WTC11 (cell line): Measurements from ENCODE around the gene PRIM1. TPM values are rescaled to one million over a fixed set of nuclear protein-coding genes. Genes with fewer than 3 reads are reported as not detected.
"Not testable (repeated sequence)": the region's sequence is repeated elsewhere in the genome, so short reads cannot be mapped to it uniquely, and the experiment has no call there.

Experiments used
- ATAC-seq: fragments of 200-7000 bp; cut with Tn5 transposase; 2 replicates; pipeline ENCODE4 v1.10.0; 2021; ENCODE audit warnings: mild to moderate bottlenecking, moderate library complexity
- CTCF ChIA-PET: fragments of 300-600 bp; sonication (Branson Sonifier 250); formaldehyde crosslinking; loops from one replicate; lab custom pipeline; 2021; ENCODE audit warnings: antibody characterized with exemption; lab: Charles Lee
- POLR2A ChIA-PET: fragments of 350-600 bp; sonication (Branson Sonifier 250); formaldehyde crosslinking; loops from one replicate; lab custom pipeline; 2021; ENCODE audit warnings: antibody characterized with exemption; lab: Charles Lee
- DNase-seq: peaks from one replicate; pipeline ENCODE4 v3.0.0; 2021; ENCODE audit warnings: low spot score
- H3K27ac Mint-ChIP-seq: 2 replicates; pipeline ENCODE4 v1.8.0; 2021; ENCODE audit warnings: mixed read lengths
- H3K27me3 Mint-ChIP-seq: 2 replicates; pipeline ENCODE4 v1.8.0; 2021; ENCODE audit warnings: low read depth, mild to moderate bottlenecking, moderate library complexity, mixed read lengths
- H3K36me3 Mint-ChIP-seq: 2 replicates; pipeline ENCODE4 v1.8.0; 2021; ENCODE audit warnings: mixed read lengths
- H3K4me1 Mint-ChIP-seq: 2 replicates; pipeline ENCODE4 v1.8.0; 2022; ENCODE audit warnings: mixed read lengths
- H3K4me3 Mint-ChIP-seq: 2 replicates; pipeline ENCODE4 v1.8.0; 2021; ENCODE audit warnings: mild to moderate bottlenecking, moderate library complexity, mixed read lengths
- H3K9me3 Mint-ChIP-seq: 2 replicates; pipeline ENCODE4 v1.8.0; 2021; ENCODE audit warnings: mixed read lengths
- CREM ChIP-seq: sonication (generic); formaldehyde crosslinking; IDR thresholded peaks from 2 replicates; pipeline ENCODE4 v1.8.1; 2022; ENCODE audit warnings: mild to moderate bottlenecking, missing genetic modification reagents, moderate library complexity
- GRHL2 ChIP-seq: fragments of 250-450 bp; sonication (Bioruptor Pico); IDR thresholded peaks from 2 replicates; pipeline ENCODE4 v1.8.0; 2022; ENCODE audit warnings: mild to moderate bottlenecking, moderate library complexity; ENCODE audit not compliant: insufficient replicate concordance, severe bottlenecking
- HMGA2 ChIP-seq: fragments of 250-450 bp; sonication (Bioruptor Pico); IDR thresholded peaks from 2 replicates; pipeline ENCODE4 v1.4.0; 2021; ENCODE audit warnings: mild to moderate bottlenecking, moderate library complexity
- NFE2L1 ChIP-seq: sonication (generic); formaldehyde crosslinking; IDR thresholded peaks from 2 replicates; pipeline ENCODE4 v1.8.1; 2023; ENCODE audit warnings: missing genetic modification reagents
- NR3C1 ChIP-seq: sonication (generic); formaldehyde crosslinking; conservative IDR thresholded peaks from 2 replicates; pipeline ENCODE4 v1.8.1; 2023; ENCODE audit warnings: low read depth, mild to moderate bottlenecking, missing genetic modification reagents
- OVOL2 ChIP-seq: fragments of 250-450 bp; sonication (Bioruptor Pico); IDR thresholded peaks from 2 replicates; pipeline ENCODE4 v1.9.0; 2021; ENCODE audit warnings: mild to moderate bottlenecking, borderline replicate concordance
- RELA ChIP-seq: sonication (generic); formaldehyde crosslinking; IDR thresholded peaks from 2 replicates; pipeline ENCODE4 v1.8.1; 2022; ENCODE audit warnings: missing genetic modification reagents, mild to moderate bottlenecking, borderline replicate concordance
- SP1 ChIP-seq: sonication (generic); formaldehyde crosslinking; conservative IDR thresholded peaks from 2 replicates; pipeline ENCODE4 v1.8.1; 2022; ENCODE audit warnings: missing genetic modification reagents
- ZNF232 ChIP-seq: sonication (generic); formaldehyde crosslinking; IDR thresholded peaks from 2 replicates; pipeline ENCODE4 v1.8.0; 2022; ENCODE audit warnings: mild to moderate bottlenecking, missing genetic modification reagents
- ZNF317 ChIP-seq: sonication (generic); formaldehyde crosslinking; IDR thresholded peaks from 2 replicates; pipeline ENCODE4 v1.8.1; 2023; ENCODE audit warnings: low read depth, mild to moderate bottlenecking, moderate library complexity, missing genetic modification reagents, borderline replicate concordance
- total RNA-seq: library from RNA; stranded (reverse); gene quantifications from 3 replicates; pipeline ENCODE4 v1.2.3, GENCODE V29; 2021
- TF ChIP-seq, protein P1 (sequence below): fragments of 250-450 bp; sonication (Bioruptor Pico); IDR thresholded peaks from 2 replicates; pipeline ENCODE4 v1.9.0; 2021; ENCODE audit warnings: mild to moderate bottlenecking
- TF ChIP-seq, protein P2 (sequence below): sonication (generic); formaldehyde crosslinking; IDR thresholded peaks from 2 replicates; pipeline ENCODE4 v1.8.0; 2022; ENCODE audit warnings: missing genetic modification reagents

The PRIM1 gene
- total RNA-seq, 1 experiment from 2014 or later, result 54.0 TPM

DNA sequence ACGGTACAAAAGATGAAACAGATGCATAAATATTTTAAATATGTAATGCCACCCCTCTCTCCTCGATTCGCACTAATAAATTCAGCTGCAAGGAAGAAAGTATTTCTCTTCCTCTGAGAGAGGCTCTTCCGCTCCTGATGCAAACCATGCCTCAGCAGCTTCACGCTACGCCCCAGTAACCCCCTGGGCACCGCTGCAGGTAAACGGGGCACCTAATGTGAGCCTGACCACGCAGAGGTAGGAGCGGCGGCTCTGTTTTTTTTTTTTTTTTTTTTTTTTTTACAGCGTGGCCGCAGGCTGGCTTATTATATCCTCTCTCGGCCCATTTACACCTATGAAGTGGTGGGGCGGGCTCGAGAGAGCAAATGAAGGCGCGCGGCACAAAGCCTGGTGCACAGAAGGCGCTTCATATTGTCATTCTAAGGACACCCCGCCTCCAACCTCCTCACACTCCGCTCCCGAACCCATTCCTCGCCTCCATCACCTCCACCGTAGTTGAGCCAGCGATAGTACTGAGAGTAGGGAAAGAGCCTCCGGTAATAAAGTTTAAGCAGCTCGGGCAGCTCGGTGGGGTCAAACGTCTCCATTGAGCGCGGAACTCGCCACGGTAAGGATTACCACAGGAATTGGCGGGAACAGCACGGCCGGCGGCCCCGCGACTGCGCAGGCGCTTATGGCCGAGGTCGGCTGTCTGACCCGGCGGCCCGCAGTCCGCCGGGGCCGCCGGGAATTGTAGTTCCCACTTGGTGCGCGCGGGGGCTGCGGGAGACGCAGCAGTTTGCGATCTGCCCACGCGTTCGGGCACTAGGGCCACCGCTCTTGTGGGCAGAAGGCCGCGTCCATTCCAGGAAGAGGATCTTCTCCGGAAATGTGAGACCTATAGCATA is at the start of gene PRIM1 (continued):
- TF ChIP-seq, protein P1, sequence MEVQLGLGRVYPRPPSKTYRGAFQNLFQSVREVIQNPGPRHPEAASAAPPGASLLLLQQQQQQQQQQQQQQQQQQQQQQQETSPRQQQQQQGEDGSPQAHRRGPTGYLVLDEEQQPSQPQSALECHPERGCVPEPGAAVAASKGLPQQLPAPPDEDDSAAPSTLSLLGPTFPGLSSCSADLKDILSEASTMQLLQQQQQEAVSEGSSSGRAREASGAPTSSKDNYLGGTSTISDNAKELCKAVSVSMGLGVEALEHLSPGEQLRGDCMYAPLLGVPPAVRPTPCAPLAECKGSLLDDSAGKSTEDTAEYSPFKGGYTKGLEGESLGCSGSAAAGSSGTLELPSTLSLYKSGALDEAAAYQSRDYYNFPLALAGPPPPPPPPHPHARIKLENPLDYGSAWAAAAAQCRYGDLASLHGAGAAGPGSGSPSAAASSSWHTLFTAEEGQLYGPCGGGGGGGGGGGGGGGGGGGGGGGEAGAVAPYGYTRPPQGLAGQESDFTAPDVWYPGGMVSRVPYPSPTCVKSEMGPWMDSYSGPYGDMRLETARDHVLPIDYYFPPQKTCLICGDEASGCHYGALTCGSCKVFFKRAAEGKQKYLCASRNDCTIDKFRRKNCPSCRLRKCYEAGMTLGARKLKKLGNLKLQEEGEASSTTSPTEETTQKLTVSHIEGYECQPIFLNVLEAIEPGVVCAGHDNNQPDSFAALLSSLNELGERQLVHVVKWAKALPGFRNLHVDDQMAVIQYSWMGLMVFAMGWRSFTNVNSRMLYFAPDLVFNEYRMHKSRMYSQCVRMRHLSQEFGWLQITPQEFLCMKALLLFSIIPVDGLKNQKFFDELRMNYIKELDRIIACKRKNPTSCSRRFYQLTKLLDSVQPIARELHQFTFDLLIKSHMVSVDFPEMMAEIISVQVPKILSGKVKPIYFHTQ, result peak; percentile 18; the same call in 1 of the 2 replicates
- TF ChIP-seq ZNF317 (CRISPR knock-in tag), result no peak

DNA sequence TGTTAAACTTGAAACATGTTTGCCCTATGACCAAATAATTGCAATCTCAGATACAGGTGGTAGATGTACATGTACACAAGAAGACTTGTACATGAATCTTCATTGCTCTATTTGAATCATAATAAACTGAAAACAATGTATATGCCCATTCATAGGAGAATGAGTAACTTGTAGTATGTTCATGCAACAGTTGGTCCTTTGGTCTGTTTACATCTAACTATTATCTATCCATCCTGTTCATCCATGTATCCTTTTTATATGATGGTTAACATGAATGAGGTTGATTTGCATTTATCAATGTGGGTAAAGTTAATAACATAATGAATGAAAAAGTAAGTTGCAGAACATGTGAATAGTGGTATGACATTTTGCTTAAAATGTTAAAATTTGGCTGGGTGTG is 48.1 kb upstream of the PRIM1 start:
- DNase-seq (no peak), ATAC-seq (no peak)

DNA sequence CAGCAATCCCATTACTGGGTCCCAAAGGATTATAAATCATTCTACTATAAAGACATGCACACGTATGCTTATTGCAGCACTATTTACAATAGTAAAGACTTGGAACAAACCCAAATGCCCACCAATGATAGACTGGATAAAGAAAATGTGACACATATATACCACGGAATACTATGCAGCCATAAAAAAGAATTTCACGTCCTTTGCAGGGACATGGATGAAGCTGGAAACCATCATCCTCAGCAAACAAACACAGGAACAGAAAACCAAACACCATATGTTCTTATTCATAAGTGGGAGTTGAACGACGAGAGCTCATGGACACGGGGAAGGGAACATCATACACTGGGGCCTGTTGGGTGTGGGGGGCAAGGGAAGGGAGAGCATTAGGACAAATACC is 47.2 kb upstream of the PRIM1 start:
- H3K9me3 Mint-ChIP-seq, result peaks cover 30% of the 10 kb centered on the region
- ATAC-seq, H3K27me3 Mint-ChIP-seq, H3K4me3 Mint-ChIP-seq, POLR2A ChIA-PET, H3K27ac Mint-ChIP-seq, CTCF ChIA-PET, H3K36me3 Mint-ChIP-seq, H3K4me1 Mint-ChIP-seq, DNase-seq: not testable (repeated sequence)

More for the DNA sequence above, 48.1 kb upstream of the PRIM1 start:
- TF ChIP-seq OVOL2 (CRISPR knock-in tag), result no peak
- no peak for TF ChIP-seq NFE2L1
- TF ChIP-seq, all 79 proteins: peak for 0
- Mint-ChIP-seq H3K4me3 (no peak overlapping the region), H3K36me3 (no peaks in the 10 kb centered on the region), H3K27me3 (no peaks in the 10 kb centered on the region), H3K9me3 (peaks cover 28% of the 10 kb centered on the region), H3K27ac (no peak overlapping the region), H3K4me1 (no peaks in the 10 kb centered on the region)
- ChIA-PET CTCF (no interaction called here), POLR2A (no interaction called here)

DNA sequence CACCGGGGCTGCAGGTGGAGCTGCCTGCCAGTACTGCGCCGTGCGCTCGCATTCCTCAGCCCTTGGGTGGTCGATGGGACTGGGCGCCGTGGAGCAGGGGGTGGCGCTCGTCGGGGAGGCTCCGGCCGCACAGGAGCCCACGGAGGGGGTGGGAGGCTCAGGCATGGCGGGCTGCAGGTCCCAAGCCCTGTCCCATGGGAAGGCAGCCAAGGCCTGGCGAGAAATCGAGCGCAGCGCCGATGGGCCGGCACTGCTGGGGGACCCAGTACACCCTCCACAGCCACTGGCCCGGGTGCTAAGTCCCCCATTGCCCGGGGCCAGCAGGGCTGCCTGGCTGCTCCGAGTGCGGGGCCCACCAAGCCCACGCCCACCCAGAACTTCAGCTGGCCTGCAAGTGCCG is 43.7 kb upstream of the PRIM1 start:
- POLR2A ChIA-PET, ATAC-seq, CTCF ChIA-PET, H3K27me3 Mint-ChIP-seq, H3K27ac Mint-ChIP-seq, H3K4me3 Mint-ChIP-seq, DNase-seq, H3K4me1 Mint-ChIP-seq, H3K36me3 Mint-ChIP-seq: not testable (repeated sequence)
- peaks cover 23% of the 10 kb centered on the region for H3K9me3 Mint-ChIP-seq

DNA sequence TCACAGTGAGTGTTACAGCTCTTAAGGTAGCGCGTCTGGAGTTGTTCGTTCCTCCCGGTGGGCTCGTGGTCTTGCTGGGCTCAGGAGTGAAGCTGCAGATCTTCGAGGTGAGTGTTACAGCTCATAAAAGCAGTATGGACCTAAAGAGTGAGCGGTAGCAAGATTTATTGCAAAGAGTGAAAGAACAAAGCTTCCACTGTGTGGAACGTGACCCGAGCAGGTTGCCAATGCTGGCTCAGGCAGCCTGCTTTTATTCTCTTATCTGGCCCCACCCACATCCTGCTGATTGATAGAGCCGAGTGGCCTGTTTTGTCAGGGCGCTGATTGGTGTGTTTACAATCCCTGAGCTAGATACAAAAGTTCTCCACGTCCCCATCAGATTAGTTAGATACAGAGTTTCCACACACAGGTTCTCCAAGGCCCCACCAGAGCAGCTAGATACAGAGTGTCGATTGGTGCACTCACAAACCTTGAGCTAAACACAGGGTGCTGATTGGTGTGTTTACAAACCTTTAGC is 43.0 kb upstream of the PRIM1 start:
- H3K27ac Mint-ChIP-seq, H3K27me3 Mint-ChIP-seq, H3K4me3 Mint-ChIP-seq, DNase-seq, H3K36me3 Mint-ChIP-seq, ATAC-seq, H3K4me1 Mint-ChIP-seq, POLR2A ChIA-PET, CTCF ChIA-PET: not testable (repeated sequence)
- H3K9me3 Mint-ChIP-seq, result peaks cover 29% of the 10 kb centered on the region

DNA sequence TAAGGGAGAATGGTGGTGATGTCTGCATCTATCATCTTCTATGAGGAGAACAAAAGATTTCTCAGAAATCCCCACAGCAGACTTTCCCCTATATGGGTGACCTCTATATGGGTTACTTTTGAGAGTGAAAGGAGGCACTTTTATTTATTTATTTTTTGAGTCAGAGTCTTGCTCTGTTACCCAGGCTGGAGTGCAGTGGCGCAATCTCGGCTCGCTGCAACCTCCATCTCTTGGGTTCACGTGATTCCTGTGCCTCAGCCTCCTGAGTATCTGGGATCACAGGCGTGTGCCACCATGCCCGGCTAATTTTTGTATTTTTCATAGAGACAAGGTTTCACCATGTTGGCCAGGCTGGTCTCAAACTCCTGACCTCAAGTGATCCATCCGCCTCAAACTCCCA is 41.0 kb upstream of the PRIM1 start:
- H3K4me3 Mint-ChIP-seq, H3K27me3 Mint-ChIP-seq, CTCF ChIA-PET, ATAC-seq, DNase-seq, POLR2A ChIA-PET, H3K4me1 Mint-ChIP-seq, H3K27ac Mint-ChIP-seq: not testable (repeated sequence)
- H3K9me3 Mint-ChIP-seq, result peaks cover 17% of the 10 kb centered on the region
- H3K36me3 Mint-ChIP-seq, result peaks cover 11% of the 10 kb centered on the region

DNA sequence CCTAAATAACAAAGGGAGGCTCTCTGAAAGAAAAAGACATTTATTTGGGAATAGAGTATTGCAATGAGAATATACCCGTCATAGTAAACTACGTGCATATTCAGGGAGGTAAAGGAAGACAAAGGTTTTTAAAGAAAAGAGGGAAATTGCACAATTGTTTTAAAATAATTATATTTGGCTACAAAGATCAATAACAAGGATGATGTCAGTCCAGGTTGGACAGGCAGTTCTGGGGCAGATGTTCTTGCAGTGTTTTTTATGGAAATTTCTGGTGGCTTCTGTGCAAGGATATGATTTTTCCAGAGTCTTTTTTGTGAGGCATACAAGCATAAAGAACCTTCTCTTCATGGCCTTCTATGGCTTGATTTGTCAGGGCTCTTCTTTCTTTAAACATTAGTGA is 40.6 kb upstream of the PRIM1 start:
- Mint-ChIP-seq H3K27me3 (peaks cover 8% of the 10 kb centered on the region), H3K27ac (no peak overlapping the region), H3K9me3 (peaks cover 17% of the 10 kb centered on the region), H3K4me1 (no peaks in the 10 kb centered on the region), H3K36me3 (peaks cover 11% of the 10 kb centered on the region), H3K4me3 (no peak overlapping the region)
- ChIA-PET POLR2A (no interaction called here), CTCF (no interaction called here)
- no peak for ATAC-seq
- DNase-seq, result no peak
- TF ChIP-seq, protein P2, sequence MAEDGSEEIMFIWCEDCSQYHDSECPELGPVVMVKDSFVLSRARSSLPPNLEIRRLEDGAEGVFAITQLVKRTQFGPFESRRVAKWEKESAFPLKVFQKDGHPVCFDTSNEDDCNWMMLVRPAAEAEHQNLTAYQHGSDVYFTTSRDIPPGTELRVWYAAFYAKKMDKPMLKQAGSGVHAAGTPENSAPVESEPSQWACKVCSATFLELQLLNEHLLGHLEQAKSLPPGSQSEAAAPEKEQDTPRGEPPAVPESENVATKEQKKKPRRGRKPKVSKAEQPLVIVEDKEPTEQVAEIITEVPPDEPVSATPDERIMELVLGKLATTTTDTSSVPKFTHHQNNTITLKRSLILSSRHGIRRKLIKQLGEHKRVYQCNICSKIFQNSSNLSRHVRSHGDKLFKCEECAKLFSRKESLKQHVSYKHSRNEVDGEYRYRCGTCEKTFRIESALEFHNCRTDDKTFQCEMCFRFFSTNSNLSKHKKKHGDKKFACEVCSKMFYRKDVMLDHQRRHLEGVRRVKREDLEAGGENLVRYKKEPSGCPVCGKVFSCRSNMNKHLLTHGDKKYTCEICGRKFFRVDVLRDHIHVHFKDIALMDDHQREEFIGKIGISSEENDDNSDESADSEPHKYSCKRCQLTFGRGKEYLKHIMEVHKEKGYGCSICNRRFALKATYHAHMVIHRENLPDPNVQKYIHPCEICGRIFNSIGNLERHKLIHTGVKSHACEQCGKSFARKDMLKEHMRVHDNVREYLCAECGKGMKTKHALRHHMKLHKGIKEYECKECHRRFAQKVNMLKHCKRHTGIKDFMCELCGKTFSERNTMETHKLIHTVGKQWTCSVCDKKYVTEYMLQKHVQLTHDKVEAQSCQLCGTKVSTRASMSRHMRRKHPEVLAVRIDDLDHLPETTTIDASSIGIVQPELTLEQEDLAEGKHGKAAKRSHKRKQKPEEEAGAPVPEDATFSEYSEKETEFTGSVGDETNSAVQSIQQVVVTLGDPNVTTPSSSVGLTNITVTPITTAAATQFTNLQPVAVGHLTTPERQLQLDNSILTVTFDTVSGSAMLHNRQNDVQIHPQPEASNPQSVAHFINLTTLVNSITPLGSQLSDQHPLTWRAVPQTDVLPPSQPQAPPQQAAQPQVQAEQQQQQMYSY (CRISPR knock-in tag), result no peak
- no peak for TF ChIP-seq SP1 (CRISPR knock-in tag)
- TF ChIP-seq HMGA2 (CRISPR knock-in tag), result no peak
- no peak for TF ChIP-seq CREM
- TF ChIP-seq NR3C1, result no peak
- TF ChIP-seq RELA (CRISPR knock-in tag), result no peak
- TF ChIP-seq GRHL2 (CRISPR knock-in tag), result no peak
- no peak for TF ChIP-seq ZNF232 (CRISPR knock-in tag)
